GM21619 (cell line): Measurements from ENCODE around the gene ZNF462.
"Not testable (repeated sequence)": the region's sequence is repeated elsewhere in the genome, so short reads cannot be mapped to it uniquely, and the experiment has no call there.

Experiments
- ATAC-seq: cut with Tn5 transposase; IDR thresholded peaks from one replicate; pipeline ENCODE4 v1.9.1; 2021; ENCODE audit not compliant: unreplicated experiment

Gene ZNF462

GRCh38 chr9:106887066-106887465 lies 24.1 kb downstream of the ZNF462 start:
- ATAC-seq = no peak

- no peak for ATAC-seq
These were observed 26.2 kb downstream of the ZNF462 start for GRCh38 chr9:106889061-106889590.

GRCh38 chr9:106890608-106891007 lies 27.6 kb downstream of the ZNF462 start:
- ATAC-seq = no peak

- ATAC-seq = no peak
These were observed 28.3 kb downstream of the ZNF462 start for GRCh38 chr9:106891286-106891685.

- ATAC-seq = no peak
These were observed 29.7 kb downstream of the ZNF462 start for GRCh38 chr9:106892632-106893031.

- ATAC-seq = no peak
These were observed 30.1 kb downstream of the ZNF462 start for GRCh38 chr9:106893088-106893487.

- ATAC-seq = no peak
These were observed 33.7 kb downstream of the ZNF462 start for GRCh38 chr9:106896695-106897094.

- ATAC-seq = no peak
These were observed 34.3 kb downstream of the ZNF462 start for GRCh38 chr9:106897236-106897635.

- ATAC-seq = no peak
These were observed 34.8 kb downstream of the ZNF462 start for GRCh38 chr9:106897751-106898150.

- ATAC-seq = not testable (repeated sequence)
These were observed 37.6 kb downstream of the ZNF462 start for GRCh38 chr9:106900523-106900922.

- no peak for ATAC-seq
These were observed 43.2 kb downstream of the ZNF462 start for GRCh38 chr9:106906129-106906528.

- no peak for ATAC-seq
These were observed 49.0 kb downstream of the ZNF462 start for GRCh38 chr9:106911951-106912350.

GRCh38 chr9:106913276-106913675 lies 50.3 kb downstream of the ZNF462 start:
- no peak for ATAC-seq

- ATAC-seq = no peak
These were observed 52.9 kb downstream of the ZNF462 start for GRCh38 chr9:106915851-106916250.

- ATAC-seq = no peak
These were observed 53.7 kb downstream of the ZNF462 start for GRCh38 chr9:106916466-106917235.

GRCh38 chr9:106918825-106919509 lies 56.0 kb downstream of the ZNF462 start:
- no peak for ATAC-seq

- ATAC-seq = no peak
These were observed 57.1 kb downstream of the ZNF462 start for GRCh38 chr9:106920091-106920490.

GRCh38 chr9:106920701-106921283 lies 57.8 kb downstream of the ZNF462 start:
- no peak for ATAC-seq

GRCh38 chr9:106921341-106921899 lies 58.5 kb downstream of the ZNF462 start:
- ATAC-seq = no peak

- ATAC-seq = no peak
These were observed 59.1 kb downstream of the ZNF462 start for GRCh38 chr9:106922026-106922425.

- no peak for ATAC-seq
These were observed 62.4 kb downstream of the ZNF462 start for GRCh38 chr9:106925392-106925791.

- no peak for ATAC-seq
These were observed 65.0 kb downstream of the ZNF462 start for GRCh38 chr9:106927916-106928315.
